Fibroblast of pulmonary artery (primary cell): ENCODE data around the gene DUOXA1.

Experiments used
- DNase-seq: peaks from one replicate; pipeline ENCODE4 v3.0.0-alpha.2; 2010; ENCODE audit warnings: low read depth
- H3K4me3 ChIP-seq: replicated peaks from 2 replicates; pipeline ENCODE4 v1.5.1; 2011; ENCODE audit warnings: low read depth, mild to moderate bottlenecking, control low read depth, low read length, moderate library complexity
- CTCF ChIP-seq: IDR thresholded peaks from 2 replicates; pipeline ENCODE4 v1.5.1; 2011; ENCODE audit warnings: mild to moderate bottlenecking, control low read depth, low read length, inconsistent platforms; ENCODE audit errors: missing control alignments

DUOXA1 gene

GRCh38 chr15:45097466-45097865 lies 32.2 kb downstream of the DUOXA1 start:
- TF ChIP-seq CTCF, result no peak
- DNase-seq, result no peak
- no peak overlapping the region for H3K4me3 ChIP-seq

DNA sequence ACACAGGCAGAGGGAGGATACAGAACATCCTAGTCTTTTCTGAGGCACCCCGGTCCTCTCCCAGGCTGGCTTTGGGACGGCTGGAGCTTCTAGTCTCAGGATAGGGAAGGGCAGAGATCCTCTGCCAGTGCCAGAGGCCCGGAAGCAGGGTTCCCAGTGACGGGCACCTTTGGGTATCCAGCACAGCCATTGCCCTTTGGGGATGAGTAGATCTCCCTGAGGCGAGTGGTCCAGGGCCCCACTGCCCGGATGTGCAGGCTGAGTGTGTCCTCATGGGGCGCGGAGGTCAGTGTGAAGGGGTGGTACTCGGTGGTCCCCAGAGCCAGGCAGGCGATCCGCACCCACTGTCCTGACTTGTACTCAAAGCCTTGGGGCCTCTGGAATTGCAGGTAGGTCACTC lies 34.0 kb downstream of the DUOXA1 start:
- H3K4me3 ChIP-seq, result no peak overlapping the region
- DNase-seq, result no peak
- TF ChIP-seq CTCF, result no peak

DNA sequence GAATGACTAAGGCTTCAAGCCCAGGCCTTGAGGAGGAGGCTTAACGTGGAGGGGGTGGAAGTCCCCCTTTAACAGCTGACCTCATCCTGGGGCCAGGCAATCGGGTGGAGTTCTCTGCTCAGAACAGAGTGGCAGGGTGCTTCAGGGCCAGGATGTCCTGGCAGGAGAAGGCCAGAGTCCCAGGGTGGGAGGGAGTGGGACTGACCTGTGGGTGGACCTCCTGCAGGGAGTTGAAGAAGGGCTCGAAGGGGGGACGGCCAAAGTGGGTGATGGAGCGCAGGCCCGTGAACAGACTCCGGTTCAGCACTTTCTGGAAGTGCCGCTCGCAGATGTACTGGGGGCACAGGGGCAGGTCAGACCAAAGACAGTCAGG lies 35.3 kb downstream of the DUOXA1 start:
- TF ChIP-seq CTCF, result no peak

DNA sequence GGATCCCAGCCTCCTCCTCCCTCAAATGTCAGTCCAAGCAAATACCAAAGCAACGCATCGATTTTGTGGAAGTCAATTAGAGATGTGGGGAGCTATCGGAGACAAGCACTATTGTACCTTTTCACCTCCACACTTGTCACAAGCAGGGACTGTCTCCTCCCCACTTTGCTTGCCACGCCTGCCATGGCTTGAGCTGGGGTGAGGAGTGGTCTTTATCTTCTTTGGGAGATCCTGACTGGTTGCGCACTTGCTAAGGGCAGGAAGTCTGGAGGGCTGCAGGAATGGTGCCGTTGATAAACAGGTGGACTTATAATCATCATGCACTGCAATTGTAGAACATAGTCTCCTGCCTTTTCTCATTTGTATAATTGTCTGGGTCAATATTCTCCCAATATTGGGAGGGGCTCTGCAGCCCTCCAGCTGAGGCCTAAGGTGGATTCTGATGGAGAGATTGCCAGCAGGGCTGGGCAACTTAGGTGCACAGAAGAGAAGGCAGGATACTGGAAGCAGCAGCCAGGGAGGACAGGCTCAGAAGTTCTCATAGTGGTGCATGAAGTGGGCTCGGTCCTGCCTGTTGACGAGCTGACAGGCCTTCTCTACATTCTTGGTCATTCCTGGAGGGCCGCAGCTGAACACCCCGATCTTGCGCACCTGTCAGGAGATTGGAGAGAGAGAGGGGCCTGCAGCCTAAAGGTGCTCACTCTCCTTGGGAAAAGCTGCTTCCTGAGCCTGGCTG lies 35.9 kb downstream of the DUOXA1 start:
- H3K4me3 ChIP-seq, result no peak overlapping the region
- TF ChIP-seq CTCF, result no peak
- no peak for DNase-seq

More for the DNA sequence above, 35.3 kb downstream of the DUOXA1 start:
- DNase-seq, result no peak
- no peak overlapping the region for H3K4me3 ChIP-seq

GRCh38 chr15:45093013-45093412 lies 36.7 kb downstream of the DUOXA1 start:
- TF ChIP-seq CTCF, result no peak
- DNase-seq, result no peak
- no peak overlapping the region for H3K4me3 ChIP-seq

DNA sequence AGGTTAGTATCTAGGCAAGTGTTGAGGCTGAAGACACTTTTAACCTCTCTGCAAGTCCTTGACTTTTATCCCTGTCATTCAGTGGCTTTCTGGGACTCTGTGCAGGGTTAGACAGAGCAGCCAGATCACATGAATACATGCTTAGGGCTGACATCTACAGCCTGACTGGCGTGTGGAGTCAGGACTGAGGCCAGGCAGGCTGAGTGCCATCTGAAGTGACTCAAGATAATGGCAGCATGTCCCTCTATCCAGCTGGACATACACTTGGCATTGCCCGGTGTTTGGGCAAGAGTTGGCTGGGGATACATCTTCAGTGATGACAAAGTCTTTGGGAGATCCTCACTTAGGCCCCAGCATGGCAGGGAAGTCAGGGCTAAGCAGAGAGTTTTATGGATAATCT lies 38.1 kb downstream of the DUOXA1 start:
- no peak for DNase-seq
- no peak overlapping the region for H3K4me3 ChIP-seq
- no peak for TF ChIP-seq CTCF

DNA sequence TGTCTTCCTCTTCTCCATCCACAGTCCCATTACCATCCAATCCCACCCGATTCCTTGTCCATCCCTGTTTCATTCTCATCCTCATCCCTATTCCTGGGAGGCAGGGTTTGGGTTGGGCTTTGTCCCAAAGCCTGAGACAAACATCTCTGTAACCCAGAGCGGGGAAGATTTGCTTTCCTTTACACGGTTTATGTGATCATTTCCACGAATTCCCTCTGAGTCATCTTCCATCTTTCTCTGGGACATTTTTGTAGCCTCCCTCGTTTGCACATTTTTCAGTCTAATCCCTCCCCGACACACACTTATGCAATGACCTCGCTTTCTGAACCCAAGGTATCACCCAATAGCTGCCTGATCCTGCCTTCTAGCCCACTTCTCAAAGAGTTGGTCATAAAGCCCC lies 38.5 kb downstream of the DUOXA1 start:
- no peak overlapping the region for H3K4me3 ChIP-seq
- TF ChIP-seq CTCF, result no peak
- peak; percentile 63 for DNase-seq
